GM19043 (cell line): ENCODE measurements around the gene BLVRB.
"Not testable (repeated sequence)": the region's sequence is repeated elsewhere in the genome, so short reads cannot be mapped to it uniquely, and the experiment has no call there.

ENCODE experiments used
- ATAC-seq: cut with Tn5 transposase; IDR thresholded peaks from one replicate; pipeline ENCODE4 v1.9.1; 2021; ENCODE audit warnings: low read depth; ENCODE audit not compliant: unreplicated experiment

The BLVRB gene

GRCh38 chr19:40410030-40410389 lies 55.5 kb downstream of the BLVRB start:
- ATAC-seq, result no peak

- ATAC-seq, result not testable (repeated sequence)
These were observed 57.0 kb downstream of the BLVRB start for GRCh38 chr19:40408598-40408925.

- no peak for ATAC-seq
These were observed 57.6 kb downstream of the BLVRB start for GRCh38 chr19:40407714-40408597.

GRCh38 chr19:40403262-40403984 lies 62.1 kb downstream of the BLVRB start:
- peak; percentile 56 for ATAC-seq

GRCh38 chr19:40400559-40400958 lies 65.0 kb downstream of the BLVRB start:
- ATAC-seq, result no peak

GRCh38 chr19:40398417-40399131 lies 67.0 kb downstream of the BLVRB start:
- ATAC-seq, result no peak
